Skeletal muscle tissue (tissue), 4 donors: Measurements from ENCODE around the gene AGPS. TPM values are rescaled to one million over a fixed set of nuclear protein-coding genes. Genes with fewer than 3 reads are reported as not detected.
"Not testable (repeated sequence)": the region's sequence is repeated elsewhere in the genome, so short reads cannot be mapped to it uniquely, and the experiment has no call there.

Experiments
- H3K27ac ChIP-seq: one replicate; pipeline ENCODE4 v1.7.0; 2013; ENCODE audit warnings: mild to moderate bottlenecking, low read depth, low read length, inconsistent platforms
- H3K27me3 ChIP-seq, 3 donors: one replicate each; pipeline ENCODE4 v1.7.0; 2013; ENCODE audit warnings: low read length in 3 of 3; ENCODE audit not compliant: control insufficient read depth in 3 of 3, insufficient read depth in 3 of 3
- H3K36me3 ChIP-seq, 3 donors: one replicate each; pipeline ENCODE4 v1.7.0; 2013; ENCODE audit warnings: low read length in 3 of 3; ENCODE audit not compliant: control insufficient read depth in 3 of 3, insufficient read depth in 3 of 3
- H3K4me1 ChIP-seq, 3 donors: one replicate each; pipeline ENCODE4 v1.7.0; 2013; ENCODE audit warnings: low read length in 3 of 3, mild to moderate bottlenecking in 3 of 3; ENCODE audit not compliant: control insufficient read depth in 3 of 3, insufficient read depth in 3 of 3
- H3K4me3 ChIP-seq, 3 donors: one replicate each; pipeline ENCODE4 v1.7.0; 2013; ENCODE audit warnings: low read length in 3 of 3
- H3K9ac ChIP-seq, 3 donors: one replicate each; pipeline ENCODE4 v1.7.0; 2013; ENCODE audit warnings: low read length in 3 of 3, mild to moderate bottlenecking in 3 of 3, moderate library complexity in 2 of 3, low read depth in 1 of 3
- H3K9me3 ChIP-seq, 3 donors: one replicate each; pipeline ENCODE4 v1.7.0; 2013; ENCODE audit warnings: low read length in 3 of 3; ENCODE audit not compliant: control insufficient read depth in 3 of 3
- total RNA-seq: library from RNA; depleted of rRNA; stranded (reverse); fragments of >200 nt; gene quantifications from one replicate; pipeline ENCODE4 v1.2.3, GENCODE V29; 2014
- donor health status: Osteomylitis.

The AGPS gene
- total RNA-seq, 1 donor from 2014 or later = 29.7 TPM

DNA sequence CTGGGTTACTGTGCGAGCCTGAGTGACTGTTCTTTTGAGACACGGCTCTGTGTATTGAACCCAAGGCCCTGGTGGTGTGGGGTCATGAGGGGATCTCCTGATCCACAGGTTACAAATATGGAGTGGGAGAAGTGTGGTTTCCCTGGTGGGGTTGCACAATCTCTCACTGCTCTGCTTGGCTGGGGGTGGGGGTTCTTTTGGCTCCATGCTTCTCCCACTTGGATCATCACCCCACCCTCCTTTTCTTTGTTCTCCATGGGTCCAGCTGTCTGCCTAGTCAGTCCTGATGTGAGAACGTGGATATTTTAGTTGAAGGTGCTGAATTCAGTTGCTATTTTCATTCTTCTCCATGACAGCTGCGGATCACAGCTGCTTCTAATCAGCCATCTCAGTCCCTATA is 37.8 kb downstream of the AGPS start:
- Histone ChIP-seq H3K4me1 (peaks cover 3 to 6% (median 4%) of the 10 kb centered on the region in 3 donors), H3K4me3 (no peak overlapping the region), H3K27me3 (no peaks in the 10 kb centered on the region), H3K36me3 (peaks cover 0 to 7% (median 6%) of the 10 kb centered on the region in 3 donors), H3K9me3 (peaks cover 3 to 21% (median 8%) of the 10 kb centered on the region in 3 donors), H3K9ac (no peak overlapping the region), H3K27ac (no peak overlapping the region)

GRCh38 chr2:177431111-177431725 is 38.6 kb downstream of the AGPS start:
- H3K9me3 ChIP-seq = peaks cover 3 to 21% (median 8%) of the 10 kb centered on the region in 3 donors
- not testable (repeated sequence) for H3K36me3 ChIP-seq, H3K4me1 ChIP-seq, H3K27ac ChIP-seq, H3K4me3 ChIP-seq, H3K27me3 ChIP-seq, H3K9ac ChIP-seq

- Histone ChIP-seq H3K9ac (no peak overlapping the region), H3K4me1 (peaks cover 3 to 6% (median 4%) of the 10 kb centered on the region in 3 donors), H3K9me3 (peaks cover 3 to 21% (median 8%) of the 10 kb centered on the region in 3 donors), H3K27me3 (no peaks in the 10 kb centered on the region), H3K36me3 (peaks cover 0 to 7% (median 6%) of the 10 kb centered on the region in 3 donors), H3K4me3 (no peak overlapping the region), H3K27ac (no peak overlapping the region)
Observed at GRCh38 chr2:177432703-177433102, 40.1 kb downstream of the AGPS start.

- Histone ChIP-seq H3K27me3 (no peaks in the 10 kb centered on the region), H3K4me3 (no peak overlapping the region), H3K9me3 (peaks cover 3 to 21% (median 8%) of the 10 kb centered on the region in 3 donors), H3K9ac (no peak overlapping the region), H3K4me1 (peaks cover 3 to 6% (median 4%) of the 10 kb centered on the region in 3 donors), H3K36me3 (peaks cover 0 to 9% (median 9%) of the 10 kb centered on the region in 3 donors), H3K27ac (no peak overlapping the region)
Observed at GRCh38 chr2:177433402-177433801, 40.8 kb downstream of the AGPS start.

GRCh38 chr2:177434475-177434874 is 41.9 kb downstream of the AGPS start:
- H3K4me1 ChIP-seq = peaks cover 3 to 6% (median 4%) of the 10 kb centered on the region in 3 donors
- H3K9me3 ChIP-seq = peaks cover 3 to 21% (median 8%) of the 10 kb centered on the region in 3 donors
- no peak overlapping the region for H3K9ac ChIP-seq
- H3K36me3 ChIP-seq = peaks cover 0 to 9% (median 8%) of the 10 kb centered on the region in 3 donors
- H3K4me3 ChIP-seq = no peak overlapping the region
- no peaks in the 10 kb centered on the region for H3K27me3 ChIP-seq
- H3K27ac ChIP-seq = no peak overlapping the region

DNA sequence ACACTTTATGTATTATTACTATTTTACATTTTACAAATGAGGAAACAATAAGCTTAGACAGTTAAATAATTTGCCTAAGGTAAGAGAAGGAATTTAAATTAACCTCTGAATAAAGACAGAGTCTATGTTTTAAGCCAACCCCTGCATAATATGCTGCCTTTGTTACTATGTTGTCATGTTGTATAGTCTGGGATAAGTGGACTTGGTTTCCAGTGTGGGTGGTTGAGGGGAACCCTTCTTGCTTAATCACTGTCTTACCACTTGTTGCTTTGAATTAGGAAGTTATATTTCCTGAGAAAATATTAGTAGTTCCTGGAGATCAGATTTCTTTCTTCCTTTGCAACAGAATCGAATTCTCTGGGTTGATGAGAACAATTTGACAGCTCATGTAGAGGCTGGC is 52.6 kb downstream of the AGPS start:
- Histone ChIP-seq H3K9me3 (no peaks in the 10 kb centered on the region), H3K27ac (no peak overlapping the region), H3K4me3 (no peak overlapping the region), H3K27me3 (no peaks in the 10 kb centered on the region), H3K9ac (no peak overlapping the region), H3K36me3 (peaks cover 7 to 15% (median 8%) of the 10 kb centered on the region in 3 donors), H3K4me1 (no peaks in the 10 kb centered on the region)

DNA sequence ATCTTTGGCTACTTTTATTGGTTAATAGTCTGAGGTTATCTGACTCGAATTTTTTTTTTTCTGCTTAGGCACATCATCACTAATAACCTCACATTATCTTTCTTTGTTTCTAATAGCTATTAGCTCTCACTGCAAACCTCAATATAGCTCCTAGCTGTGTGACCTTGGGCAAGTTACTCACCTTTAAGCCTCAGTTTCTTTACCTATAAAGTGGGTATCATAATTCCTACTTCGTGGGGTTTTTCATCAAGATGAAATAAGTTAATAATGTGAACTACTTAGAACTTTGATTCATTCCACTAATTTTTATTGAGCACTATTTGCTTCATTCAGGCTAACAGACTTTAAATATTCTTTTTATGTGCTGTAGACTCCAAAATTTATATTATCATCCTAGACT is 55.5 kb downstream of the AGPS start:
- Histone ChIP-seq H3K9ac (no peak overlapping the region), H3K36me3 (peaks cover 7 to 10% (median 8%) of the 10 kb centered on the region in 3 donors), H3K27ac (no peak overlapping the region), H3K9me3 (no peaks in the 10 kb centered on the region), H3K4me1 (no peaks in the 10 kb centered on the region), H3K4me3 (no peak overlapping the region), H3K27me3 (no peaks in the 10 kb centered on the region)

GRCh38 chr2:177449159-177449558 is 56.6 kb downstream of the AGPS start:
- H3K9ac ChIP-seq = no peak overlapping the region
- no peaks in the 10 kb centered on the region for H3K27me3 ChIP-seq
- no peaks in the 10 kb centered on the region for H3K4me1 ChIP-seq
- peaks cover 7 to 8% (median 8%) of the 10 kb centered on the region in 3 donors for H3K36me3 ChIP-seq
- no peak overlapping the region for H3K27ac ChIP-seq
- no peaks in the 10 kb centered on the region for H3K9me3 ChIP-seq
- H3K4me3 ChIP-seq = no peak overlapping the region

GRCh38 chr2:177455187-177455586 is 62.6 kb downstream of the AGPS start:
- Histone ChIP-seq H3K9me3 (no peaks in the 10 kb centered on the region), H3K27ac (no peak overlapping the region), H3K4me1 (no peaks in the 10 kb centered on the region), H3K36me3 (peaks cover 0 to 4% (median 0%) of the 10 kb centered on the region in 3 donors), H3K4me3 (no peak overlapping the region), H3K9ac (no peak overlapping the region), H3K27me3 (no peaks in the 10 kb centered on the region)

GRCh38 chr2:177459756-177460155 is 67.2 kb downstream of the AGPS start:
- H3K36me3 ChIP-seq, H3K27me3 ChIP-seq, H3K9ac ChIP-seq, H3K4me3 ChIP-seq, H3K27ac ChIP-seq, H3K4me1 ChIP-seq, H3K9me3 ChIP-seq: not testable (repeated sequence)
